ENCODE results near the gene RNF222.

- TF ChIP-seq, protein P1, sequence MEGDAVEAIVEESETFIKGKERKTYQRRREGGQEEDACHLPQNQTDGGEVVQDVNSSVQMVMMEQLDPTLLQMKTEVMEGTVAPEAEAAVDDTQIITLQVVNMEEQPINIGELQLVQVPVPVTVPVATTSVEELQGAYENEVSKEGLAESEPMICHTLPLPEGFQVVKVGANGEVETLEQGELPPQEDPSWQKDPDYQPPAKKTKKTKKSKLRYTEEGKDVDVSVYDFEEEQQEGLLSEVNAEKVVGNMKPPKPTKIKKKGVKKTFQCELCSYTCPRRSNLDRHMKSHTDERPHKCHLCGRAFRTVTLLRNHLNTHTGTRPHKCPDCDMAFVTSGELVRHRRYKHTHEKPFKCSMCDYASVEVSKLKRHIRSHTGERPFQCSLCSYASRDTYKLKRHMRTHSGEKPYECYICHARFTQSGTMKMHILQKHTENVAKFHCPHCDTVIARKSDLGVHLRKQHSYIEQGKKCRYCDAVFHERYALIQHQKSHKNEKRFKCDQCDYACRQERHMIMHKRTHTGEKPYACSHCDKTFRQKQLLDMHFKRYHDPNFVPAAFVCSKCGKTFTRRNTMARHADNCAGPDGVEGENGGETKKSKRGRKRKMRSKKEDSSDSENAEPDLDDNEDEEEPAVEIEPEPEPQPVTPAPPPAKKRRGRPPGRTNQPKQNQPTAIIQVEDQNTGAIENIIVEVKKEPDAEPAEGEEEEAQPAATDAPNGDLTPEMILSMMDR (conservative IDR thresholded peaks at IDR 0.05 in 1 of 2, IDR thresholded peaks at IDR 0.05 in 1 of 2; ENCODE audit: extremely low read depth in 1 of 2, insufficient read depth in 1 of 2, low read depth in 1 of 2, low read length in 2 of 2), result no peak
- TF ChIP-seq EZH2 (IDR thresholded peaks at IDR 0.05; ENCODE audit: borderline replicate concordance, low read length), result no peak
Measured at GRCh38 chr17:8353736-8354135, 43.9 kb downstream of the RNF222 start.
